GM12878 (cell line): ENCODE data around the gene MTFP1.

Experiments
- CTCF ChIP-seq, 3 experiments: IDR thresholded peaks in 2 of 3; conservative IDR thresholded peaks in 1 of 3; 2 replicates each; pipeline ENCODE4 v1.5.1; 2011; ENCODE audit warnings: low read depth in 3 of 3, low read length in 3 of 3, mild to moderate bottlenecking in 3 of 3, control low read depth in 2 of 3, moderate library complexity in 2 of 3, inconsistent platforms in 1 of 3, mixed read lengths in 1 of 3; ENCODE audit not compliant: control insufficient read depth in 2 of 3, insufficient read depth in 1 of 3; ENCODE audit errors: extremely low read depth in 1 of 3
- E2F8 ChIP-seq: fragments of 450-650 bp; IDR thresholded peaks from 2 replicates; pipeline ENCODE4 v1.6.1; 2018; ENCODE audit warnings: mild to moderate bottlenecking, low read depth, moderate library complexity; ENCODE audit not compliant: partially characterized antibody
- EP300 ChIP-seq, 2 experiments: fragments of 150-350 bp in 1 of 2; IDR thresholded peaks; 2 replicates each; pipeline ENCODE4 v1.6.1; 2011 to 2012; ENCODE audit warnings: low read depth in 2 of 2, low read length in 2 of 2, borderline replicate concordance in 1 of 2, improper control_type of control experiment in 1 of 2, inconsistent platforms in 1 of 2; ENCODE audit not compliant: control insufficient read depth in 1 of 2
- ETV6 ChIP-seq, 2 experiments: fragments of 450-650 bp in 1 of 2; IDR thresholded peaks in 1 of 2; conservative IDR thresholded peaks in 1 of 2; 2 replicates each; pipeline ENCODE4 v1.6.1; 2014; ENCODE audit warnings: antibody characterized with exemption in 1 of 2, borderline replicate concordance in 1 of 2, low read depth in 1 of 2, mild to moderate bottlenecking in 1 of 2, moderate library complexity in 1 of 2
- POLR2A ChIP-seq: IDR thresholded peaks from 2 replicates; pipeline ENCODE4 v1.6.1; 2011; ENCODE audit warnings: low read depth, mild to moderate bottlenecking, low read length
- SUZ12 ChIP-seq: fragments of 200-600 bp; sonication (generic); IDR thresholded peaks from one replicate; pipeline ENCODE4 v1.6.1; 2018; ENCODE audit warnings: antibody characterized with exemption, mild to moderate bottlenecking; ENCODE audit not compliant: unreplicated experiment
- TAF1 ChIP-seq: IDR thresholded peaks from 2 replicates; pipeline ENCODE4 v1.6.1; 2011; ENCODE audit warnings: mild to moderate bottlenecking, low read depth, low read length, borderline replicate concordance

DNA sequence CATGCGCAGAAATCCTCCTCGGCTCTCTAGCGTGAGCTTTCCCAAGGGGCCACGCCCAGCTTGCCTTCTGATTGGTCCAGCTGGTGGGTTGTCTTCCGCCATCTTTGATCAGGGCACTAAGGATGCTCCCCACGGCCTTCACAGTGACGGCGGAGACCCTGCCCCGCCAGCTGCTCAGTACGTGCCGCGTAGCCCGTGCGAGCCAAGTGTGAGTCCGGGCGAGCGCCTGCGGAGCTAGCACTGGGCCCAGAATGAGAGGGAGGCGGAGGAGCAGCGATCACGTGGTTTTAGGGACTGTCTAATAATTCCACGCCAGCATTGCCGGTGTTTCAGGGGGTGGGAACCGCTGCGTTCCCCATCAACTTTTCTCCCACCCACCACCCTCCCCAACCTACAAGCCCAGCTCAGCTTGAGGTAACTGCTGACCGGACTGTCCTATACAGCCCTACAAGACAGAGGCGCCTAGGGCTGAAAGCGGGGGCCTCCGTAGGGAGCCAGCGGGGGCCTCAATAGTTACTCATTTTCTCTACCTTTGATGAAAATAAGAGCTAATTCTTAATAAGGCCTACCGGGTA lies 1.5 kb upstream of the MTFP1 start:
- TF ChIP-seq POLR2A (peak; percentile 85), EP300 (IDR thresholded peaks at IDR 0.05; ENCODE audit: borderline replicate concordance in 1 of 2, control insufficient read depth in 1 of 2, low read depth in 2 of 2, low read length in 2 of 2) (no peak; a peak in 1 of 4 replicates), SUZ12 (no peak), ETV6 (conservative IDR thresholded peaks at IDR 0.05 in 1 of 2, IDR thresholded peaks at IDR 0.05 in 1 of 2; ENCODE audit: borderline replicate concordance in 1 of 2, low read depth in 1 of 2) (no peak), E2F8 (no peak), CTCF (IDR thresholded peaks at IDR 0.05 in 2 of 3, conservative IDR thresholded peaks at IDR 0.05 in 1 of 3; ENCODE audit: control insufficient read depth in 2 of 3, extremely low read depth in 1 of 3, insufficient read depth in 1 of 3, low read depth in 3 of 3, low read length in 3 of 3) (no peak), TAF1 (peak; percentile 45; the same call in 1 of the 2 replicates)
